CD4-positive, alpha-beta T cell (primary cell): ENCODE measurements around the gene ZNF565. TPM values are rescaled to one million over a fixed set of nuclear protein-coding genes. Genes with fewer than 3 reads are reported as not detected.

Experiments used
- ATAC-seq: fragments of 200-7000 bp; cut with Tn5 transposase; one replicate; pipeline ENCODE4 v1.10.0; 2022; ENCODE audit warnings: mild to moderate bottlenecking; ENCODE audit not compliant: poor library complexity
- CTCF ChIA-PET: fragments of 350-600 bp; sonication (Branson Sonifier 250); formaldehyde crosslinking; loops from one replicate; lab custom pipeline; 2021; ENCODE audit warnings: antibody characterized with exemption, inconsistent platforms; lab: Charles Lee
- POLR2A ChIA-PET: fragments of 350-600 bp; sonication (Branson Sonifier 250); formaldehyde crosslinking; loops from one replicate; lab custom pipeline; 2021; ENCODE audit warnings: antibody characterized with exemption, inconsistent platforms; lab: Charles Lee
- DNase-seq, 14 experiments: peaks; one replicate each; pipeline ENCODE4 v3.0.0-alpha.2; 2013 to 2020; ENCODE audit warnings: mixed read lengths in 2 of 14
- H3K27ac ChIP-seq, 2 donors: one replicate each; pipeline versions ENCODE4 v1.5.1 to v1.7.0; 2013; ENCODE audit warnings: low read length in 2 of 2, low read depth in 1 of 2, mild to moderate bottlenecking in 1 of 2
- H3K27me3 ChIP-seq, 2 experiments: 1 replicate in 1 of 2; 2 replicates in 1 of 2; pipeline versions ENCODE4 v1.6.1 to v1.7.0; 2013; ENCODE audit warnings: low read length in 2 of 2, control low read depth in 1 of 2, mild to moderate bottlenecking in 1 of 2, moderate library complexity in 1 of 2; ENCODE audit not compliant: insufficient read depth in 2 of 2, control insufficient read depth in 1 of 2
- H3K36me3 ChIP-seq: one replicate; pipeline ENCODE4 v1.6.1; 2013; ENCODE audit warnings: low read length, control low read depth; ENCODE audit not compliant: insufficient read depth
- H3K4me1 ChIP-seq: one replicate; pipeline ENCODE4 v1.6.1; 2013; ENCODE audit warnings: low read length, control low read depth; ENCODE audit not compliant: insufficient read depth
- H3K4me3 ChIP-seq: one replicate; pipeline ENCODE4 v1.5.1; 2013; ENCODE audit warnings: mild to moderate bottlenecking, low read length, moderate library complexity
- H3K9me3 ChIP-seq, 2 experiments: 1 replicate in 1 of 2; 2 replicates in 1 of 2; pipeline versions ENCODE4 v1.6.1 to v1.7.0; 2013; ENCODE audit warnings: low read length in 2 of 2, mild to moderate bottlenecking in 2 of 2, control low read depth in 1 of 2, moderate library complexity in 1 of 2; ENCODE audit not compliant: control insufficient read depth in 1 of 2, insufficient read depth in 1 of 2
- H3K27ac Mint-ChIP-seq: one replicate; pipeline ENCODE4 v1.8.0; 2020; ENCODE audit warnings: mixed read lengths
- H3K27me3 Mint-ChIP-seq: one replicate; pipeline ENCODE4 v1.8.0; 2021; ENCODE audit warnings: mixed read lengths
- H3K36me3 Mint-ChIP-seq: one replicate; pipeline ENCODE4 v1.8.0; 2021; ENCODE audit warnings: low read depth, mixed read lengths
- H3K4me1 Mint-ChIP-seq: one replicate; pipeline ENCODE4 v1.8.0; 2021; ENCODE audit warnings: low read depth, mixed read lengths
- H3K4me3 Mint-ChIP-seq: one replicate; pipeline ENCODE4 v1.8.0; 2020; ENCODE audit warnings: mild to moderate bottlenecking, mixed read lengths
- H3K9me3 Mint-ChIP-seq: one replicate; pipeline ENCODE4 v1.8.0; 2020; ENCODE audit warnings: mixed read lengths
- CTCF ChIP-seq: fragments of 200-600 bp; IDR thresholded peaks from one replicate; pipeline ENCODE4 v1.8.0; 2022; ENCODE audit warnings: antibody characterized with exemption, mild to moderate bottlenecking
- intact Hi-C, 2 experiments: fragments of 100-400 bp; cut with DNase I in 1 of 2; cut with micrococcal nuclease in 1 of 2; formaldehyde crosslinking; loops; one replicate each; pipeline versions ENCODE4 v1.15.1 to v1.9.0; 2023 to 2025; cut with DNase I, micrococcal nuclease
- total RNA-seq, 174 experiments: library from RNA in 2 of 174; stranded (reverse) in 2 of 174; gene quantifications; one replicate each; pipeline ENCODE4 v1.2.3 and lab custom pipeline; 2021 to 2026

ZNF565 gene
- total RNA-seq, 2 experiments from 2014 or later = 7.6 to 8.5 TPM

- Histone ChIP-seq H3K27me3 (no peaks in the 10 kb centered on the region), H3K4me1 (no peaks in the 10 kb centered on the region), H3K27ac (no peak overlapping the region), H3K4me3 (no peak overlapping the region), H3K9me3 (peaks cover 22 to 61% of the 10 kb centered on the region in 2 experiments), H3K36me3 (no peaks in the 10 kb centered on the region)
- no peak for DNase-seq
- no peak for TF ChIP-seq CTCF
- peaks cover 6% of the 10 kb centered on the region for H3K9me3 Mint-ChIP-seq
- ATAC-seq = no peak
- H3K4me3 Mint-ChIP-seq = no peak overlapping the region
- no peaks in the 10 kb centered on the region for H3K4me1 Mint-ChIP-seq
- ChIA-PET CTCF (no interaction called here), POLR2A (no interaction called here)
- no peak overlapping the region for H3K27ac Mint-ChIP-seq
- H3K27me3 Mint-ChIP-seq = no peaks in the 10 kb centered on the region
- intact Hi-C loops = no loop called here
- peaks cover 9% of the 10 kb centered on the region for H3K36me3 Mint-ChIP-seq
Measured at GRCh38 chr19:36257520-36257876, 43.0 kb upstream of the ZNF565 start.

DNA sequence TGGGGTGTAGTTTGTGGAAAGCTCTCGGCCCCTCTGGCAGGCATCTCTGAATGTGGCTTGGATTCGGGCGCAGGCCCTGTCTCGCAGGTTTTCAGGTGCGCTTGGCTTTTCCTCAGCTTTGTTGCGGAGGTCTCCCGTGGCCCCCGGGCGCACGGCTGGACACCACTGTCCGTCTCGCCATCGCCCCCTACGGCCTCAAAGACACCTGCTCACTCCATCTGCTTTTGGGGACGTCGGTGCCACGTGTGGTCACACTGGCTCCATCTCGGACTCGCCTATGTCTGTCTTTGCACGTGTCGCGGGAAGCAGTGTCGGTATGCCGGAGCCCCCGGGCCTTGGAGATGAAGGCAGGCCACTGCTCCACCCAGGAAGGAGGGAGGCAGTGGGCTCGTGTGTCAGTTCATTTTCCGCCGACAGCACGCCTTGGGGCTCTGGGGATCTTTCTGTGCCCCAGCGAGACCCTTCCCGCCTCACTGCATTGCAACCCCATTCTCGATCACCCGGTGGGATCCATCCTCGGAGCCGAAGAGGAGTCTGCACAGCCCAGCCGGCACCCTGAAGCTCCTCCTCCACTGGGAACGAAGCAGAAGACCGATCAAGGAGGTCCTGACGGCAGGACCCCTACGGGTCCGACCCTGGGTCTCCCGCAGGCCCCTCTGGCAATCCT lies 42.5 kb upstream of the ZNF565 start:
- Mint-ChIP-seq H3K4me1 (no peaks in the 10 kb centered on the region), H3K36me3 (peaks cover 9% of the 10 kb centered on the region), H3K4me3 (no peak overlapping the region), H3K9me3 (peaks cover 7% of the 10 kb centered on the region), H3K27ac (no peak overlapping the region), H3K27me3 (no peaks in the 10 kb centered on the region)
- Histone ChIP-seq H3K4me1 (no peaks in the 10 kb centered on the region), H3K9me3 (peaks cover 23 to 61% of the 10 kb centered on the region in 2 experiments), H3K27ac (no peak overlapping the region), H3K36me3 (no peaks in the 10 kb centered on the region), H3K27me3 (no peaks in the 10 kb centered on the region), H3K4me3 (no peak overlapping the region)
- no peak for DNase-seq
- POLR2A ChIA-PET = no interaction called here
- intact Hi-C loops = no loop called here
- TF ChIP-seq CTCF = no peak
- no peak for ATAC-seq
- CTCF ChIA-PET = no interaction called here

DNA sequence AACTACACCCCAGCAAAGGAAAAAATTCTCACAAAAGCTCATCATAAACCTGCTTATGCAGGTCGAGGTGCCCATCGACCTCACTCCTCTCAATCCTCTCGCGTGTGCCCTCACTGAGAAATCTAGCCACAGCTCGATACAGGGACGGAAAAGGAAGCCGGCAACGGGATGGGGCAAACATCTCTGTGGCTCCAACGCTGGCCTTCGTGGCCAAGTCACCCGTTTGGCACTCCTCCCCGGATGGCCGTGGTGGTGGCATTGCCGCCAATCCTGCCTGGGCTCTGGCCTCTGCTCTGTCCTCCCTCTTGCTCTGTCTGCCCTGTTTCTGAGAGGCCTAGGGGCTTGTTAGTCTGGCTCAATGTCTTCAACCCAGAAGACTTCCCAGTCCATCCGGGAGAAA lies 41.6 kb upstream of the ZNF565 start:
- ATAC-seq (no peak), DNase-seq (no peak)
- H3K4me1 Mint-ChIP-seq = no peaks in the 10 kb centered on the region
- H3K27me3 ChIP-seq = no peaks in the 10 kb centered on the region
- TF ChIP-seq CTCF = no peak
- CTCF ChIA-PET = no interaction called here
- H3K9me3 Mint-ChIP-seq = peaks cover 13% of the 10 kb centered on the region
- H3K4me3 ChIP-seq = no peak overlapping the region
- peaks cover 30 to 61% of the 10 kb centered on the region in 2 experiments for H3K9me3 ChIP-seq
- H3K27ac Mint-ChIP-seq = no peak overlapping the region
- H3K4me1 ChIP-seq = no peaks in the 10 kb centered on the region
- POLR2A ChIA-PET = no interaction called here
- no peaks in the 10 kb centered on the region for H3K27me3 Mint-ChIP-seq
- intact Hi-C loops = no loop called here
- no peaks in the 10 kb centered on the region for H3K36me3 ChIP-seq
- H3K4me3 Mint-ChIP-seq = no peak overlapping the region
- peaks cover 17% of the 10 kb centered on the region for H3K36me3 Mint-ChIP-seq
- H3K27ac ChIP-seq = no peak overlapping the region
